GM12865 (cell line): ENCODE data around the gene IL4R.

Source experiments
- DNase-seq: peaks from one replicate; pipeline ENCODE4 v3.0.0; 2010; ENCODE audit warnings: low read depth
- H3K4me3 ChIP-seq: 2 replicates; pipeline ENCODE4 v1.5.1; 2011; ENCODE audit warnings: mild to moderate bottlenecking, low read depth, low read length, control low read depth
- CTCF ChIP-seq: IDR thresholded peaks from 2 replicates; pipeline ENCODE4 v1.5.1; 2011; ENCODE audit warnings: low read length, control low read depth, low read depth, inconsistent platforms; ENCODE audit not compliant: insufficient read depth; ENCODE audit errors: missing control alignments

The IL4R gene

GRCh38 chr16:27333549-27333948, 19.8 kb downstream of the IL4R start:
- no peak overlapping the region for H3K4me3 ChIP-seq
- no peak for TF ChIP-seq CTCF
- DNase-seq = no peak

- no peak for DNase-seq
- no peak overlapping the region for H3K4me3 ChIP-seq
- TF ChIP-seq CTCF = no peak
Measured at GRCh38 chr16:27334192-27334764, 20.5 kb downstream of the IL4R start.

GRCh38 chr16:27334838-27335237, 21.1 kb downstream of the IL4R start:
- no peak for DNase-seq
- no peak overlapping the region for H3K4me3 ChIP-seq

GRCh38 chr16:27335349-27336053, 21.7 kb downstream of the IL4R start:
- no peak for TF ChIP-seq CTCF
- no peak overlapping the region for H3K4me3 ChIP-seq
- DNase-seq = no peak

More at GRCh38 chr16:27334838-27335237, 21.1 kb downstream of the IL4R start:
- TF ChIP-seq CTCF = no peak

GRCh38 chr16:27337024-27337423, 23.2 kb downstream of the IL4R start:
- TF ChIP-seq CTCF = no peak
- no peak for DNase-seq
- no peak overlapping the region for H3K4me3 ChIP-seq

- DNase-seq = no peak
- no peak for TF ChIP-seq CTCF
- no peak overlapping the region for H3K4me3 ChIP-seq
Measured at GRCh38 chr16:27339180-27339579, 25.4 kb downstream of the IL4R start.

GRCh38 chr16:27340654-27341053, 26.9 kb downstream of the IL4R start:
- H3K4me3 ChIP-seq = no peak overlapping the region

More at GRCh38 chr16:27340654-27341053, 26.9 kb downstream of the IL4R start:
- DNase-seq = no peak
- no peak for TF ChIP-seq CTCF
